Sigmoid colon (tissue), 4 donors: Measurements from ENCODE around the gene KCTD11.

Source experiments
- CTCF ChIP-seq, 4 experiments: fragments of 450-650 bp in 3 of 4; fragments of 200-600 bp in 1 of 4; IDR thresholded peaks; one replicate each; pipeline ENCODE4 v1.5.1; 2016 to 2019; ENCODE audit warnings: antibody characterized with exemption in 4 of 4, mild to moderate bottlenecking in 3 of 4, moderate library complexity in 2 of 4
- EP300 ChIP-seq, 4 donors: sonication (generic); formaldehyde crosslinking; IDR thresholded peaks; one replicate each; pipeline ENCODE4 v1.6.1; 2017; ENCODE audit warnings: antibody characterized with exemption in 4 of 4
- POLR2A ChIP-seq, 2 donors: fragments of 450-650 bp; IDR thresholded peaks; one replicate each; pipeline ENCODE4 v1.6.1; 2016; ENCODE audit warnings: antibody characterized with exemption in 2 of 2, mild to moderate bottlenecking in 2 of 2, moderate library complexity in 2 of 2
- POLR2AphosphoS5 ChIP-seq, 4 donors: sonication (generic); formaldehyde crosslinking; IDR thresholded peaks; one replicate each; pipeline ENCODE4 v1.6.1; 2017; ENCODE audit warnings: antibody characterized with exemption in 4 of 4

- no peak for TF ChIP-seq EP300 (IDR thresholded peaks at IDR 0.05)
- TF ChIP-seq POLR2A (IDR thresholded peaks at IDR 0.05): no peak
- TF ChIP-seq CTCF (IDR thresholded peaks at IDR 0.05): no peak
- TF ChIP-seq POLR2AphosphoS5 (IDR thresholded peaks at IDR 0.05): no peak
Measured at GRCh38 chr17:7334938-7335538, 16.9 kb upstream of the KCTD11 start.
